WTC11 (cell line): ENCODE results near the gene OTUD1. TPM values are rescaled to one million over a fixed set of nuclear protein-coding genes. Genes with fewer than 3 reads are reported as not detected.

Experiments used
- ATAC-seq: fragments of 200-7000 bp; cut with Tn5 transposase; 2 replicates; pipeline ENCODE4 v1.10.0; 2021; ENCODE audit warnings: mild to moderate bottlenecking, moderate library complexity
- CTCF ChIA-PET: fragments of 300-600 bp; sonication (Branson Sonifier 250); formaldehyde crosslinking; loops from one replicate; lab custom pipeline; 2021; ENCODE audit warnings: antibody characterized with exemption; lab: Charles Lee
- POLR2A ChIA-PET: fragments of 350-600 bp; sonication (Branson Sonifier 250); formaldehyde crosslinking; loops from one replicate; lab custom pipeline; 2021; ENCODE audit warnings: antibody characterized with exemption; lab: Charles Lee
- DNase-seq: peaks from one replicate; pipeline ENCODE4 v3.0.0; 2021; ENCODE audit warnings: low spot score
- H3K27ac Mint-ChIP-seq: 2 replicates; pipeline ENCODE4 v1.8.0; 2021; ENCODE audit warnings: mixed read lengths
- H3K27me3 Mint-ChIP-seq: 2 replicates; pipeline ENCODE4 v1.8.0; 2021; ENCODE audit warnings: low read depth, mild to moderate bottlenecking, moderate library complexity, mixed read lengths
- H3K36me3 Mint-ChIP-seq: 2 replicates; pipeline ENCODE4 v1.8.0; 2021; ENCODE audit warnings: mixed read lengths
- H3K4me1 Mint-ChIP-seq: 2 replicates; pipeline ENCODE4 v1.8.0; 2022; ENCODE audit warnings: mixed read lengths
- H3K4me3 Mint-ChIP-seq: 2 replicates; pipeline ENCODE4 v1.8.0; 2021; ENCODE audit warnings: mild to moderate bottlenecking, moderate library complexity, mixed read lengths
- H3K9me3 Mint-ChIP-seq: 2 replicates; pipeline ENCODE4 v1.8.0; 2021; ENCODE audit warnings: mixed read lengths
- FOXJ3 ChIP-seq: sonication (generic); formaldehyde crosslinking; IDR thresholded peaks from 2 replicates; pipeline ENCODE4 v1.9.0; 2021; ENCODE audit warnings: missing genetic modification reagents, mild to moderate bottlenecking, borderline replicate concordance
- GRHL2 ChIP-seq: fragments of 250-450 bp; sonication (Bioruptor Pico); IDR thresholded peaks from 2 replicates; pipeline ENCODE4 v1.8.0; 2022; ENCODE audit warnings: mild to moderate bottlenecking, moderate library complexity; ENCODE audit not compliant: insufficient replicate concordance, severe bottlenecking
- JAZF1 ChIP-seq: fragments of 250-450 bp; sonication (Bioruptor Pico); IDR thresholded peaks from 2 replicates; pipeline ENCODE4 v1.9.0; 2021; ENCODE audit warnings: moderate library complexity, mild to moderate bottlenecking, inconsistent platforms
- JUN ChIP-seq: sonication (generic); formaldehyde crosslinking; IDR thresholded peaks from 2 replicates; pipeline ENCODE4 v1.8.0; 2023; ENCODE audit warnings: mild to moderate bottlenecking, missing genetic modification reagents
- NFYB ChIP-seq: sonication (generic); formaldehyde crosslinking; conservative IDR thresholded peaks from 2 replicates; pipeline ENCODE4 v1.8.0; 2022; ENCODE audit warnings: low read depth, missing genetic modification reagents
- PRRX2 ChIP-seq: fragments of 250-450 bp; sonication (Bioruptor Pico); IDR thresholded peaks from 2 replicates; pipeline ENCODE4 v1.8.0; 2021; ENCODE audit warnings: mild to moderate bottlenecking
- SMAD3 ChIP-seq: sonication (generic); formaldehyde crosslinking; IDR thresholded peaks from 2 replicates; pipeline ENCODE4 v1.8.0; 2022; ENCODE audit warnings: missing genetic modification reagents, mild to moderate bottlenecking, borderline replicate concordance
- SMAD4 ChIP-seq: sonication (generic); formaldehyde crosslinking; IDR thresholded peaks from 2 replicates; pipeline ENCODE4 v1.8.0; 2022; ENCODE audit warnings: mild to moderate bottlenecking, missing genetic modification reagents
- SP1 ChIP-seq: sonication (generic); formaldehyde crosslinking; conservative IDR thresholded peaks from 2 replicates; pipeline ENCODE4 v1.8.1; 2022; ENCODE audit warnings: missing genetic modification reagents
- TCF7 ChIP-seq: sonication (generic); formaldehyde crosslinking; IDR thresholded peaks from 2 replicates; pipeline ENCODE4 v1.8.0; 2022; ENCODE audit warnings: mild to moderate bottlenecking, low read depth, missing genetic modification reagents, moderate library complexity
- TEAD1 ChIP-seq: sonication (generic); formaldehyde crosslinking; IDR thresholded peaks from 2 replicates; pipeline ENCODE4 v1.8.0; 2022; ENCODE audit warnings: mild to moderate bottlenecking, missing genetic modification reagents
- TEAD4 ChIP-seq: sonication (generic); formaldehyde crosslinking; IDR thresholded peaks from 2 replicates; pipeline ENCODE4 v1.8.0; 2022; ENCODE audit warnings: mild to moderate bottlenecking, missing genetic modification reagents
- ZNF219 ChIP-seq: sonication (generic); formaldehyde crosslinking; IDR thresholded peaks from 2 replicates; pipeline ENCODE4 v1.8.0; 2023; ENCODE audit warnings: missing genetic modification reagents, mild to moderate bottlenecking, borderline replicate concordance
- ZNF396 ChIP-seq: fragments of 250-450 bp; sonication (Bioruptor Pico); IDR thresholded peaks from 2 replicates; pipeline ENCODE4 v1.8.0; 2021; ENCODE audit warnings: mild to moderate bottlenecking, moderate library complexity, borderline replicate concordance
- total RNA-seq: library from RNA; stranded (reverse); gene quantifications from 3 replicates; pipeline ENCODE4 v1.2.3, GENCODE V29; 2021
- TF ChIP-seq, protein P1 (sequence below): sonication (generic); formaldehyde crosslinking; IDR thresholded peaks from 2 replicates; pipeline ENCODE4 v1.8.1; 2023; ENCODE audit warnings: mild to moderate bottlenecking, moderate library complexity, missing genetic modification reagents
- TF ChIP-seq, protein P2 (sequence below): sonication (generic); formaldehyde crosslinking; IDR thresholded peaks from 2 replicates; pipeline ENCODE4 v1.8.1; 2023; ENCODE audit warnings: mild to moderate bottlenecking, missing genetic modification reagents
- TF ChIP-seq, protein P3 (sequence below): sonication (generic); formaldehyde crosslinking; IDR thresholded peaks from 2 replicates; pipeline ENCODE4 v1.8.1; 2023; ENCODE audit warnings: mild to moderate bottlenecking, missing genetic modification reagents, moderate library complexity
- TF ChIP-seq, protein P4 (sequence below): sonication (generic); formaldehyde crosslinking; IDR thresholded peaks from 2 replicates; pipeline ENCODE4 v1.8.0; 2023; ENCODE audit warnings: missing genetic modification reagents
- TF ChIP-seq, protein P5 (sequence below): sonication (generic); formaldehyde crosslinking; IDR thresholded peaks from 2 replicates; pipeline ENCODE4 v1.8.0; 2023; ENCODE audit warnings: missing genetic modification reagents, mild to moderate bottlenecking, borderline replicate concordance
- TF ChIP-seq, protein P6 (sequence below): sonication (generic); formaldehyde crosslinking; IDR thresholded peaks from 2 replicates; pipeline ENCODE4 v1.8.0; 2022; ENCODE audit warnings: missing genetic modification reagents

Gene OTUD1
- total RNA-seq, 1 experiment from 2014 or later: 9.0 TPM

DNA sequence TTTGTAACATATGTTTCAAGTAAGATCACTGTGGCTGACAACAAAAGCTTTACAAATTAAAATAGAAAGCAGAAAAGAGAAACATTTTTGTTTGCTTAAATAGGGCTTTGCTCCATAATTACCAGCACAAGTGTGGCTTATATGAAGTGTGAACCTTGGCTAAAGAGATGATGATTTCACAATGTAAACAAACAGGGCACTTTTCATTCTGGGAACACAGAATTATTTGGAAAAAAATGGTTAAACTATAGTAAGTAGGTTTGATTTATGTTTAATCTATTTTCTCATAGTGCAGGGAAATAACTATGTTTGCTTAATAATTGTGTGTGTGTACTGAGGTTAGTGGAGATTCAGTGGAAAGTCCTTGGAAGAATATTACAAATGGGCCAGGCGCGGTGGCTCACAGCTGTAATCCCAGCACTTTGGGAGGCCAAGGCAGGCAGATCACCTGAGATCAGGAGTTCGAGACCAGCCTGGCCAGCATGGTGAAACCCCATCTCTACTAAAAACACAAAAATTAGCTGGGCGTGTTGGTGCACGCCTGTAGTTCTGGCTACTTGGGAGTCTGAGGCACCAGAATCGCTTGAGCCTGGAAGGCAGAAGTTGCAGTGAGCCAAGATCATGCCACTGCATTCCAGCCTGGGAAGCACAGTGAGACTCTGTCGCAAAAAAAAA is 19.1 kb upstream of the OTUD1 start:
- Mint-ChIP-seq H3K27ac (no peak overlapping the region), H3K9me3 (no peaks in the 10 kb centered on the region; the same call in 1 of the 2 replicates)
- no peak for DNase-seq
- TF ChIP-seq GRHL2 (CRISPR knock-in tag) (no peak), PRRX2 (no peak), ZNF219 (no peak), JAZF1 (CRISPR knock-in tag) (no peak), TEAD4 (CRISPR knock-in tag) (no peak), SMAD4 (no peak), FOXJ3 (CRISPR knock-in tag) (no peak), NFYB (CRISPR knock-in tag) (no peak), JUN (CRISPR knock-in tag) (no peak), TEAD1 (CRISPR knock-in tag) (no peak), ZNF396 (no peak), TCF7 (CRISPR knock-in tag) (no peak), SP1 (CRISPR knock-in tag) (no peak), SMAD3 (CRISPR knock-in tag) (no peak)
- TF ChIP-seq, protein P1, sequence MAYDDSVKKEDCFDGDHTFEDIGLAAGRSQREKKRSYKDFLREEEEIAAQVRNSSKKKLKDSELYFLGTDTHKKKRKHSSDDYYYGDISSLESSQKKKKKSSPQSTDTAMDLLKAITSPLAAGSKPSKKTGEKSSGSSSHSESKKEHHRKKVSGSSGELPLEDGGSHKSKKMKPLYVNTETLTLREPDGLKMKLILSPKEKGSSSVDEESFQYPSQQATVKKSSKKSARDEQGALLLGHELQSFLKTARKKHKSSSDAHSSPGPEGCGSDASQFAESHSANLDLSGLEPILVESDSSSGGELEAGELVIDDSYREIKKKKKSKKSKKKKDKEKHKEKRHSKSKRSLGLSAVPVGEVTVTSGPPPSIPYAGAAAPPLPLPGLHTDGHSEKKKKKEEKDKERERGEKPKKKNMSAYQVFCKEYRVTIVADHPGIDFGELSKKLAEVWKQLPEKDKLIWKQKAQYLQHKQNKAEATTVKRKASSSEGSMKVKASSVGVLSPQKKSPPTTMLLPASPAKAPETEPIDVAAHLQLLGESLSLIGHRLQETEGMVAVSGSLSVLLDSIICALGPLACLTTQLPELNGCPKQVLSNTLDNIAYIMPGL (CRISPR knock-in tag): no peak
- TF ChIP-seq, protein P2, sequence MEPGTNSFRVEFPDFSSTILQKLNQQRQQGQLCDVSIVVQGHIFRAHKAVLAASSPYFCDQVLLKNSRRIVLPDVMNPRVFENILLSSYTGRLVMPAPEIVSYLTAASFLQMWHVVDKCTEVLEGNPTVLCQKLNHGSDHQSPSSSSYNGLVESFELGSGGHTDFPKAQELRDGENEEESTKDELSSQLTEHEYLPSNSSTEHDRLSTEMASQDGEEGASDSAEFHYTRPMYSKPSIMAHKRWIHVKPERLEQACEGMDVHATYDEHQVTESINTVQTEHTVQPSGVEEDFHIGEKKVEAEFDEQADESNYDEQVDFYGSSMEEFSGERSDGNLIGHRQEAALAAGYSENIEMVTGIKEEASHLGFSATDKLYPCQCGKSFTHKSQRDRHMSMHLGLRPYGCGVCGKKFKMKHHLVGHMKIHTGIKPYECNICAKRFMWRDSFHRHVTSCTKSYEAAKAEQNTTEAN (CRISPR knock-in tag): no peak
- TF ChIP-seq, protein P3, sequence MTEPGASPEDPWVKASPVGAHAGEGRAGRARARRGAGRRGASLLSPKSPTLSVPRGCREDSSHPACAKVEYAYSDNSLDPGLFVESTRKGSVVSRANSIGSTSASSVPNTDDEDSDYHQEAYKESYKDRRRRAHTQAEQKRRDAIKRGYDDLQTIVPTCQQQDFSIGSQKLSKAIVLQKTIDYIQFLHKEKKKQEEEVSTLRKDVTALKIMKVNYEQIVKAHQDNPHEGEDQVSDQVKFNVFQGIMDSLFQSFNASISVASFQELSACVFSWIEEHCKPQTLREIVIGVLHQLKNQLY (CRISPR knock-in tag): no peak
- TF ChIP-seq, protein P4, sequence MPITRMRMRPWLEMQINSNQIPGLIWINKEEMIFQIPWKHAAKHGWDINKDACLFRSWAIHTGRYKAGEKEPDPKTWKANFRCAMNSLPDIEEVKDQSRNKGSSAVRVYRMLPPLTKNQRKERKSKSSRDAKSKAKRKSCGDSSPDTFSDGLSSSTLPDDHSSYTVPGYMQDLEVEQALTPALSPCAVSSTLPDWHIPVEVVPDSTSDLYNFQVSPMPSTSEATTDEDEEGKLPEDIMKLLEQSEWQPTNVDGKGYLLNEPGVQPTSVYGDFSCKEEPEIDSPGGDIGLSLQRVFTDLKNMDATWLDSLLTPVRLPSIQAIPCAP (CRISPR knock-in tag): no peak
- TF ChIP-seq, protein P5, sequence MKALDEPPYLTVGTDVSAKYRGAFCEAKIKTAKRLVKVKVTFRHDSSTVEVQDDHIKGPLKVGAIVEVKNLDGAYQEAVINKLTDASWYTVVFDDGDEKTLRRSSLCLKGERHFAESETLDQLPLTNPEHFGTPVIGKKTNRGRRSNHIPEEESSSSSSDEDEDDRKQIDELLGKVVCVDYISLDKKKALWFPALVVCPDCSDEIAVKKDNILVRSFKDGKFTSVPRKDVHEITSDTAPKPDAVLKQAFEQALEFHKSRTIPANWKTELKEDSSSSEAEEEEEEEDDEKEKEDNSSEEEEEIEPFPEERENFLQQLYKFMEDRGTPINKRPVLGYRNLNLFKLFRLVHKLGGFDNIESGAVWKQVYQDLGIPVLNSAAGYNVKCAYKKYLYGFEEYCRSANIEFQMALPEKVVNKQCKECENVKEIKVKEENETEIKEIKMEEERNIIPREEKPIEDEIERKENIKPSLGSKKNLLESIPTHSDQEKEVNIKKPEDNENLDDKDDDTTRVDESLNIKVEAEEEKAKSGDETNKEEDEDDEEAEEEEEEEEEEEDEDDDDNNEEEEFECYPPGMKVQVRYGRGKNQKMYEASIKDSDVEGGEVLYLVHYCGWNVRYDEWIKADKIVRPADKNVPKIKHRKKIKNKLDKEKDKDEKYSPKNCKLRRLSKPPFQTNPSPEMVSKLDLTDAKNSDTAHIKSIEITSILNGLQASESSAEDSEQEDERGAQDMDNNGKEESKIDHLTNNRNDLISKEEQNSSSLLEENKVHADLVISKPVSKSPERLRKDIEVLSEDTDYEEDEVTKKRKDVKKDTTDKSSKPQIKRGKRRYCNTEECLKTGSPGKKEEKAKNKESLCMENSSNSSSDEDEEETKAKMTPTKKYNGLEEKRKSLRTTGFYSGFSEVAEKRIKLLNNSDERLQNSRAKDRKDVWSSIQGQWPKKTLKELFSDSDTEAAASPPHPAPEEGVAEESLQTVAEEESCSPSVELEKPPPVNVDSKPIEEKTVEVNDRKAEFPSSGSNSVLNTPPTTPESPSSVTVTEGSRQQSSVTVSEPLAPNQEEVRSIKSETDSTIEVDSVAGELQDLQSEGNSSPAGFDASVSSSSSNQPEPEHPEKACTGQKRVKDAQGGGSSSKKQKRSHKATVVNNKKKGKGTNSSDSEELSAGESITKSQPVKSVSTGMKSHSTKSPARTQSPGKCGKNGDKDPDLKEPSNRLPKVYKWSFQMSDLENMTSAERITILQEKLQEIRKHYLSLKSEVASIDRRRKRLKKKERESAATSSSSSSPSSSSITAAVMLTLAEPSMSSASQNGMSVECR (CRISPR knock-in tag): no peak
- TF ChIP-seq, protein P6, sequence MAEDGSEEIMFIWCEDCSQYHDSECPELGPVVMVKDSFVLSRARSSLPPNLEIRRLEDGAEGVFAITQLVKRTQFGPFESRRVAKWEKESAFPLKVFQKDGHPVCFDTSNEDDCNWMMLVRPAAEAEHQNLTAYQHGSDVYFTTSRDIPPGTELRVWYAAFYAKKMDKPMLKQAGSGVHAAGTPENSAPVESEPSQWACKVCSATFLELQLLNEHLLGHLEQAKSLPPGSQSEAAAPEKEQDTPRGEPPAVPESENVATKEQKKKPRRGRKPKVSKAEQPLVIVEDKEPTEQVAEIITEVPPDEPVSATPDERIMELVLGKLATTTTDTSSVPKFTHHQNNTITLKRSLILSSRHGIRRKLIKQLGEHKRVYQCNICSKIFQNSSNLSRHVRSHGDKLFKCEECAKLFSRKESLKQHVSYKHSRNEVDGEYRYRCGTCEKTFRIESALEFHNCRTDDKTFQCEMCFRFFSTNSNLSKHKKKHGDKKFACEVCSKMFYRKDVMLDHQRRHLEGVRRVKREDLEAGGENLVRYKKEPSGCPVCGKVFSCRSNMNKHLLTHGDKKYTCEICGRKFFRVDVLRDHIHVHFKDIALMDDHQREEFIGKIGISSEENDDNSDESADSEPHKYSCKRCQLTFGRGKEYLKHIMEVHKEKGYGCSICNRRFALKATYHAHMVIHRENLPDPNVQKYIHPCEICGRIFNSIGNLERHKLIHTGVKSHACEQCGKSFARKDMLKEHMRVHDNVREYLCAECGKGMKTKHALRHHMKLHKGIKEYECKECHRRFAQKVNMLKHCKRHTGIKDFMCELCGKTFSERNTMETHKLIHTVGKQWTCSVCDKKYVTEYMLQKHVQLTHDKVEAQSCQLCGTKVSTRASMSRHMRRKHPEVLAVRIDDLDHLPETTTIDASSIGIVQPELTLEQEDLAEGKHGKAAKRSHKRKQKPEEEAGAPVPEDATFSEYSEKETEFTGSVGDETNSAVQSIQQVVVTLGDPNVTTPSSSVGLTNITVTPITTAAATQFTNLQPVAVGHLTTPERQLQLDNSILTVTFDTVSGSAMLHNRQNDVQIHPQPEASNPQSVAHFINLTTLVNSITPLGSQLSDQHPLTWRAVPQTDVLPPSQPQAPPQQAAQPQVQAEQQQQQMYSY (CRISPR knock-in tag): no peak
- TF ChIP-seq, all 79 proteins: peak for 0
- peaks cover 35% of the 10 kb centered on the region for H3K4me1 Mint-ChIP-seq
- H3K36me3 Mint-ChIP-seq: no peaks in the 10 kb centered on the region
- no peak overlapping the region for H3K4me3 Mint-ChIP-seq
- CTCF ChIA-PET: interaction anchor here (1.0 kb wide), 1 partner anchor 19 kb away, joined by 7 read pairs; the partner anchor contains the start of gene OTUD1
- POLR2A ChIA-PET: no interaction called here
- ATAC-seq: no peak
- no peaks in the 10 kb centered on the region for H3K27me3 Mint-ChIP-seq
